Neuronal stem cell (in vitro differentiated cells): ENCODE data around the gene TYK2. TPM values are rescaled to one million over a fixed set of nuclear protein-coding genes. Genes with fewer than 3 reads are reported as not detected.

Experiments used
- small RNA-seq: library from polyadenylated mRNA; stranded (forward); fragments of <200 nt; extraction: miRNeasy Mini kit (QIAGEN cat#:217004); gene quantifications from one replicate; pipeline ENCODE3, GENCODE V24; 2013; ENCODE audit not compliant: insufficient read depth

TYK2 gene

Small RNA genes within 50 kb of the gene (small RNA-seq; reads per million reads assigned to genes)
- gene AC011511.1 (not detected), gene AC011511.4 (not detected)
